GM12878 (cell line): ENCODE measurements around the gene TMSB10. TPM values are rescaled to one million over a fixed set of nuclear protein-coding genes. Genes with fewer than 3 reads are reported as not detected.
A peak's percentile ranks its signal among the peaks of the same experiment; 100 is the strongest.

Experiments used
- ATAC-seq: fragments of 200-7000 bp; cut with Tn5 transposase; 3 replicates; pipeline ENCODE4 v1.9.1; 2020; ENCODE audit warnings: mild to moderate bottlenecking, moderate library complexity
- BruUV-seq: library from RNA; stranded (reverse); fragments of 400-500 nt; replicated peaks from 2 replicates; lab custom pipeline; 2021; lab: Mats Ljungman, UMichigan
- CTCF ChIA-PET: fragments of 300-600 bp; sonication (Branson Sonifier 250); formaldehyde crosslinking; extraction: SDS; loops from one replicate; lab custom pipeline; 2021; ENCODE audit warnings: inconsistent platforms; lab: Yijun Ruan, JAX
- POLR2A ChIA-PET: fragments of 350-600 bp; formaldehyde crosslinking; extraction: SDS; loops from one replicate; lab custom pipeline; 2021; ENCODE audit warnings: inconsistent platforms; lab: Charles Lee
- RAD21 ChIA-PET: fragments of 300-600 bp; sonication (Branson Sonifier 250); formaldehyde crosslinking; loops from one replicate; lab custom pipeline; 2023; ENCODE audit warnings: antibody characterized with exemption; ENCODE audit not compliant: unreplicated experiment; lab: Charles Lee
- SMC1A ChIA-PET: fragments of 300-600 bp; sonication (Branson Sonifier 250); formaldehyde crosslinking; loops from one replicate; lab custom pipeline; 2023; ENCODE audit not compliant: unreplicated experiment, uncharacterized antibody; lab: Charles Lee
- DNase-seq: peaks from one replicate; pipeline ENCODE4 v3.0.0-alpha.2; 2011; ENCODE audit warnings: low read depth, low spot score
- FAIRE-seq: peaks from 3 replicates; lab custom pipeline; 2011; peaks lifted over from hg19 to GRCh38; lab: Jason Lieb, UNC
- H2AFZ ChIP-seq: 2 replicates; pipeline ENCODE4 v1.6.0; 2011; ENCODE audit warnings: low read depth, low read length, control low read depth; ENCODE audit not compliant: control insufficient read depth
- H3K27ac ChIP-seq: 2 replicates; pipeline ENCODE4 v1.5.1; 2011; ENCODE audit warnings: control low read depth; ENCODE audit not compliant: control insufficient read depth, insufficient read depth
- H3K27me3 ChIP-seq, 2 experiments: replicated peaks in 1 of 2; 2 replicates each; pipeline versions ENCODE4 v1.6.0 to v1.6.1; 2011; ENCODE audit warnings: low read length in 1 of 2; ENCODE audit not compliant: control insufficient read depth in 2 of 2, insufficient read depth in 2 of 2
- H3K36me3 ChIP-seq, 2 experiments: 2 replicates each; pipeline ENCODE4 v1.5.1; 2011; ENCODE audit warnings: low read length in 1 of 2; ENCODE audit not compliant: control insufficient read depth in 2 of 2, insufficient read depth in 2 of 2
- H3K4me1 ChIP-seq: 2 replicates; pipeline ENCODE4 v1.6.1; 2011; ENCODE audit warnings: mild to moderate bottlenecking, low read length, moderate library complexity, mixed read lengths; ENCODE audit not compliant: control insufficient read depth, insufficient read depth
- H3K4me2 ChIP-seq: 2 replicates; pipeline ENCODE4 v1.6.0; 2011; ENCODE audit warnings: control low read depth; ENCODE audit not compliant: control insufficient read depth, insufficient read depth
- H3K4me3 ChIP-seq: fragments of 200-600 bp; sonication (generic); 2 replicates; pipeline ENCODE4 v1.5.1; 2016
- H3K79me2 ChIP-seq: 2 replicates; pipeline ENCODE4 v1.6.0; 2011; ENCODE audit warnings: low read length; ENCODE audit not compliant: control insufficient read depth, insufficient read depth
- H3K9ac ChIP-seq: 2 replicates; pipeline ENCODE4 v1.8.0; 2011; ENCODE audit warnings: low read length, control low read depth, mixed read lengths; ENCODE audit not compliant: control insufficient read depth, insufficient read depth
- H3K9me3 ChIP-seq: replicated peaks from 3 replicates; pipeline ENCODE4 v1.5.1; 2011; ENCODE audit warnings: mild to moderate bottlenecking, low read length; ENCODE audit not compliant: control insufficient read depth, insufficient read depth
- H4K20me1 ChIP-seq: 2 replicates; pipeline ENCODE4 v1.6.0; 2011; ENCODE audit not compliant: control insufficient read depth, insufficient read depth
- BCL11A ChIP-seq: IDR thresholded peaks from 2 replicates; pipeline ENCODE4 v1.6.1; 2011; ENCODE audit warnings: low read depth, low read length
- BHLHE40 ChIP-seq, 2 experiments: fragments of 450-650 bp in 1 of 2; IDR thresholded peaks; 2 replicates each; pipeline ENCODE4 v1.6.1; 2011 to 2017; ENCODE audit warnings: low read depth in 2 of 2, borderline replicate concordance in 1 of 2, improper control_type of control experiment in 1 of 2, low read length in 1 of 2, mild to moderate bottlenecking in 1 of 2
- CBX5 ChIP-seq: sonication (generic); IDR thresholded peaks from 2 replicates; pipeline ENCODE4 v1.6.1; 2016; ENCODE audit warnings: low read depth, moderate library complexity, mild to moderate bottlenecking, inconsistent platforms
- CEBPB ChIP-seq, 2 experiments: fragments of 150-350 bp in 1 of 2; IDR thresholded peaks; 2 replicates each; pipeline ENCODE4 v1.6.1; 2012 to 2014; ENCODE audit warnings: low read depth in 2 of 2, low read length in 2 of 2, borderline replicate concordance in 1 of 2, inconsistent platforms in 1 of 2
- EP300 ChIP-seq, 2 experiments: fragments of 150-350 bp in 1 of 2; IDR thresholded peaks; 2 replicates each; pipeline ENCODE4 v1.6.1; 2011 to 2012; ENCODE audit warnings: low read depth in 2 of 2, low read length in 2 of 2, borderline replicate concordance in 1 of 2, improper control_type of control experiment in 1 of 2, inconsistent platforms in 1 of 2; ENCODE audit not compliant: control insufficient read depth in 1 of 2
- IKZF2 ChIP-seq, 2 experiments: fragments of 450-650 bp; IDR thresholded peaks; 2 replicates each; pipeline ENCODE4 v1.6.1; 2017; ENCODE audit warnings: mild to moderate bottlenecking in 2 of 2, moderate library complexity in 2 of 2
- NBN ChIP-seq: fragments of 450-650 bp; IDR thresholded peaks from 2 replicates; pipeline ENCODE4 v1.6.1; 2016
- NFYB ChIP-seq: IDR thresholded peaks from 2 replicates; pipeline ENCODE4 v1.6.1; 2011; ENCODE audit warnings: low read depth, mild to moderate bottlenecking, low read length, improper control_type of control experiment, moderate library complexity; ENCODE audit not compliant: insufficient read depth
- NR2F1 ChIP-seq: fragments of 450-650 bp; conservative IDR thresholded peaks from 2 replicates; pipeline ENCODE4 v1.6.1; 2017; ENCODE audit warnings: mild to moderate bottlenecking
- PML ChIP-seq: IDR thresholded peaks from 2 replicates; pipeline ENCODE4 v1.6.1; 2012; ENCODE audit warnings: low read length, inconsistent platforms
- POLR2AphosphoS2 ChIP-seq: IDR thresholded peaks from 2 replicates; pipeline ENCODE4 v1.6.1; 2011; ENCODE audit warnings: low read depth, mild to moderate bottlenecking, low read length, improper control_type of control experiment, moderate library complexity
- RCOR1 ChIP-seq: conservative IDR thresholded peaks from 2 replicates; pipeline ENCODE4 v1.6.1; 2012; ENCODE audit warnings: low read depth, low read length, improper control_type of control experiment
- WRNIP1 ChIP-seq: IDR thresholded peaks from 2 replicates; pipeline ENCODE4 v1.6.1; 2011; ENCODE audit warnings: low read depth, low read length, improper control_type of control experiment, borderline replicate concordance
- WGBS: methylation state at CpG from one replicate; pipeline ENCODE4 v1.1.6; 2016; ENCODE audit warnings: low lambda C conversion rate; ENCODE audit not compliant: insufficient replicate concordance, insufficient coverage; ENCODE audit errors: missing lambda C conversion rate; 5-methylcytosine and 5-hydroxymethylcytosine counted together
- in situ Hi-C: fragments of 300-500 bp; cut with MboI; formaldehyde crosslinking; loops from 9 replicates; pipeline ENCODE4 v1.14.3; 2018; ENCODE audit warnings: mixed read lengths
- intact Hi-C: fragments of 100-400 bp; cut with micrococcal nuclease; formaldehyde crosslinking; loops from one replicate; pipeline ENCODE4 v1.14.2; 2022; ENCODE audit not compliant: unreplicated experiment
- polyA plus RNA-seq, 11 experiments: library from polyadenylated mRNA; depleted of rRNA in 4 of 11; unstranded in 6 of 11; stranded (reverse) in 5 of 11; fragments of >200 nt; fragmentation: Nextera tagmentation in 4 of 11; fragmentation: Illumina TruSeq in 1 of 11; extraction: Ambion mirVana in 4 of 11; extraction: Trizol in 1 of 11; gene quantifications; 1 replicate in 1 of 11; 2 replicates in 10 of 11; pipeline versions ENCODE4 v1.2.1 to v1.2.3, GENCODE V29; 2011 to 2016; ENCODE audit warnings: inconsistent platforms in 2 of 11, missing spikeins in 2 of 11, low read depth in 1 of 11
- total RNA-seq, 4 experiments: library from RNA; depleted of rRNA in 3 of 4; stranded (reverse); fragments of >200 nt in 3 of 4; fragmentation: Illumina TruSeq in 1 of 4; extraction: Trizol in 1 of 4; gene quantifications; 2 replicates each; pipeline versions ENCODE4 v1.2.1 to v1.2.3, GENCODE V29; 2013 to 2021
- TF ChIP-seq, protein P1 (sequence below): IDR thresholded peaks from 2 replicates; pipeline ENCODE4 v1.6.1; 2012; ENCODE audit warnings: low read length, inconsistent platforms
- TF ChIP-seq, protein P2 (sequence below): fragments of 450-650 bp; IDR thresholded peaks from 2 replicates; pipeline ENCODE4 v1.6.1; 2016; ENCODE audit warnings: mild to moderate bottlenecking
- TF ChIP-seq, protein P3 (sequence below): fragments of 450-650 bp; IDR thresholded peaks from 2 replicates; pipeline ENCODE4 v1.6.1; 2018; ENCODE audit warnings: borderline replicate concordance, mild to moderate bottlenecking; ENCODE audit not compliant: partially characterized antibody

The TMSB10 gene
- total and polyA plus RNA-seq, 10 of the 15 experiments (the other 5 are each of a cell fraction or from before 2014, with no cell fraction given) = 1,406 to 4,860 (median 3,381) TPM

DNA sequence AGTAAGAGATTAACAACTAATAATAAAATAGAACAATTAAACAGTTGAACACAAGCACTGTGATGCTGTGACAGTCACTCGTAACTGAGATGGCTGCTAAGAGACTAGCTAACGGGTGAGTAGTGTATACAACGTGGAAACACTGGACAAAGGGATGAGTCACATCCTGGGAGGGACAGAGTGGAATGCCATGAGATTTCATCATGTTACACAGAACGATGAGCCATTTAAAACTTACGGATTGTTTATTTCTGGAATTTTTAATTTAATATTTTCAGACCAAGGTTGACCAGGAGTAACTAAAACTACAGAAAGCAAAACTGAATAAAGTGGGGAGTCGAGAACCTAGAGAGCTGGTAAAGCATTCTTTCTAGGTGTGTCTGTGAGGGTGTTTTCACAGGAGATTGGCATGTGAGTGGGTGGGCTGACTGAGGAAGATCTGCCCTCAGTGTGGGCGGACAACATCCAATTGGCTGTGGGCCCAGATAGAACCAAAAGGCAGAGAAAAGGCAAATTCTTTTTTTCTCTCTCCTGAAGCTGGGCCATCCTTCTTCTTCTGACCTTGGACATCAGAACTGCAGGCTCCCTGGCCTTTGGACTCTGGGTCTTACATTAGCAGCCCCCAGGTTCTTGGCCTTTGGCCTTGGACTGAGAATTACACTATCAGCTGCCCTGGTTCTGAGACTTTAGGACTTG is 14.6 kb downstream of the TMSB10 start:
- H2AFZ ChIP-seq = peak overlapping the region; percentile 60
- TF ChIP-seq BHLHE40 (IDR thresholded peaks at IDR 0.05; ENCODE audit: borderline replicate concordance in 1 of 2, low read depth in 2 of 2, low read length in 1 of 2) = peak; percentile 50 to 58; a peak in 1 of 4 replicates
- no peak for TF ChIP-seq RCOR1
- TF ChIP-seq CBX5 = no peak
- TF ChIP-seq CEBPB (IDR thresholded peaks at IDR 0.05; ENCODE audit: borderline replicate concordance in 1 of 2, low read depth in 2 of 2, low read length in 2 of 2) = no peak
- TF ChIP-seq BCL11A = no peak
- TF ChIP-seq NFYB = peak; percentile 59
- TF ChIP-seq POLR2AphosphoS2 = no peak
- TF ChIP-seq EP300 (IDR thresholded peaks at IDR 0.05; ENCODE audit: borderline replicate concordance in 1 of 2, control insufficient read depth in 1 of 2, low read depth in 2 of 2, low read length in 2 of 2) = no peak
- TF ChIP-seq, protein P1, sequence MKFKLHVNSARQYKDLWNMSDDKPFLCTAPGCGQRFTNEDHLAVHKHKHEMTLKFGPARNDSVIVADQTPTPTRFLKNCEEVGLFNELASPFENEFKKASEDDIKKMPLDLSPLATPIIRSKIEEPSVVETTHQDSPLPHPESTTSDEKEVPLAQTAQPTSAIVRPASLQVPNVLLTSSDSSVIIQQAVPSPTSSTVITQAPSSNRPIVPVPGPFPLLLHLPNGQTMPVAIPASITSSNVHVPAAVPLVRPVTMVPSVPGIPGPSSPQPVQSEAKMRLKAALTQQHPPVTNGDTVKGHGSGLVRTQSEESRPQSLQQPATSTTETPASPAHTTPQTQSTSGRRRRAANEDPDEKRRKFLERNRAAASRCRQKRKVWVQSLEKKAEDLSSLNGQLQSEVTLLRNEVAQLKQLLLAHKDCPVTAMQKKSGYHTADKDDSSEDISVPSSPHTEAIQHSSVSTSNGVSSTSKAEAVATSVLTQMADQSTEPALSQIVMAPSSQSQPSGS = peak; percentile 27
- TF ChIP-seq NR2F1 = 0 out of 2 replicates have a peak, but pooled peaks have one; percentile 19
- no peak for TF ChIP-seq PML
- TF ChIP-seq NBN = no peak
- TF ChIP-seq, protein P2, sequence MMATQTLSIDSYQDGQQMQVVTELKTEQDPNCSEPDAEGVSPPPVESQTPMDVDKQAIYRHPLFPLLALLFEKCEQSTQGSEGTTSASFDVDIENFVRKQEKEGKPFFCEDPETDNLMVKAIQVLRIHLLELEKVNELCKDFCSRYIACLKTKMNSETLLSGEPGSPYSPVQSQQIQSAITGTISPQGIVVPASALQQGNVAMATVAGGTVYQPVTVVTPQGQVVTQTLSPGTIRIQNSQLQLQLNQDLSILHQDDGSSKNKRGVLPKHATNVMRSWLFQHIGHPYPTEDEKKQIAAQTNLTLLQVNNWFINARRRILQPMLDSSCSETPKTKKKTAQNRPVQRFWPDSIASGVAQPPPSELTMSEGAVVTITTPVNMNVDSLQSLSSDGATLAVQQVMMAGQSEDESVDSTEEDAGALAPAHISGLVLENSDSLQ = peak; percentile 92
- TF ChIP-seq, protein P3, sequence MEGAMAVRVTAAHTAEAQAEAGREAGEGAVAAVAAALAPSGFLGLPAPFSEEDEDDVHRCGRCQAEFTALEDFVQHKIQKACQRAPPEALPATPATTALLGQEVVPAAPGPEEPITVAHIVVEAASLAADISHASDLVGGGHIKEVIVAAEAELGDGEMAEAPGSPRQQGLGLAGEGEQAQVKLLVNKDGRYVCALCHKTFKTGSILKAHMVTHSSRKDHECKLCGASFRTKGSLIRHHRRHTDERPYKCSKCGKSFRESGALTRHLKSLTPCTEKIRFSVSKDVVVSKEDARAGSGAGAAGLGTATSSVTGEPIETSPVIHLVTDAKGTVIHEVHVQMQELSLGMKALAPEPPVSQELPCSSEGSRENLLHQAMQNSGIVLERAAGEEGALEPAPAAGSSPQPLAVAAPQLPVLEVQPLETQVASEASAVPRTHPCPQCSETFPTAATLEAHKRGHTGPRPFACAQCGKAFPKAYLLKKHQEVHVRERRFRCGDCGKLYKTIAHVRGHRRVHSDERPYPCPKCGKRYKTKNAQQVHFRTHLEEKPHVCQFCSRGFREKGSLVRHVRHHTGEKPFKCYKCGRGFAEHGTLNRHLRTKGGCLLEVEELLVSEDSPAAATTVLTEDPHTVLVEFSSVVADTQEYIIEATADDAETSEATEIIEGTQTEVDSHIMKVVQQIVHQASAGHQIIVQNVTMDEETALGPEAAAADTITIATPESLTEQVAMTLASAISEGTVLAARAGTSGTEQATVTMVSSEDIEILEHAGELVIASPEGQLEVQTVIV = no peak
- TF ChIP-seq WRNIP1 = no peak
- TF ChIP-seq IKZF2 (IDR thresholded peaks at IDR 0.05) = peak in 1 of 2 experiments; percentile 22; a peak in 2 of 4 replicates

More for the DNA sequence above, 14.6 kb downstream of the TMSB10 start:
- WGBS = 1% methylated on average over 7 of the region's 7 CpGs
- RAD21 ChIA-PET = interaction anchor here (0.9 to 3.0 kb wide), 17 partner anchors 9 to 192 kb away, joined by 3 to 27 read pairs (median 4); partner anchors contain the start of gene TMSB10
- POLR2A ChIA-PET = interaction anchor here (0.7 to 4.0 kb wide), 12 partner anchors 10 to 87 kb away, joined by 3 to 71 read pairs (median 6); partner anchors contain the start of gene TMSB10
- no peaks in the 10 kb centered on the region for H3K27me3 ChIP-seq
- SMC1A ChIA-PET = interaction anchor here (0.7 to 7.9 kb wide), 15 partner anchors 8 to 960 kb away, joined by 3 to 83 read pairs (median 7); partner anchors contain the start of genes TMSB10 and TRABD2A
- CTCF ChIA-PET = interaction anchor here (1.0 to 2.8 kb wide), 10 partner anchors 13 to 380 kb away, joined by 4 to 26 read pairs (median 5); partner anchors contain the start of gene TRABD2A
- in situ Hi-C loops (no loop called here), intact Hi-C loops (loop anchor here (2.0 kb wide), 1 partner anchor 13 kb away; no protein-coding TSS in a partner anchor)
- peak overlapping the region; percentile 4 for H3K4me3 ChIP-seq
- peak overlapping the region; percentile 74 for H3K4me2 ChIP-seq
- ATAC-seq = peak; percentile 64
- no peak for DNase-seq
- H3K79me2 ChIP-seq = no peaks in the 10 kb centered on the region
- H3K36me3 ChIP-seq = no peaks in the 10 kb centered on the region
- H3K27ac ChIP-seq = peak overlapping the region; percentile 74
- peaks cover 30% of the 10 kb centered on the region for H3K4me1 ChIP-seq
- no peaks in the 10 kb centered on the region for H4K20me1 ChIP-seq
- H3K9me3 ChIP-seq = no peaks in the 10 kb centered on the region
- FAIRE-seq = peak; percentile 88
- no TSS peak for BruUV-seq
- H3K9ac ChIP-seq = peak overlapping the region; percentile 54
